UCSD-AML1 (cell line): ENCODE data around the gene UBE2K.
"Not testable (repeated sequence)": the region's sequence is repeated elsewhere in the genome, so short reads cannot be mapped to it uniquely, and the experiment has no call there.

Source experiments
- DNase-seq: peaks from one replicate; lab custom pipeline; 2025; ENCODE audit not compliant: unreplicated experiment; lab: John Stamatoyannopoulos, UW

Gene UBE2K

GRCh38 chr4:39792529-39792928 is 94.6 kb downstream of the UBE2K start:
- no peak for DNase-seq

- not testable (repeated sequence) for DNase-seq
Observed at GRCh38 chr4:39792976-39793375, 95.0 kb downstream of the UBE2K start.

GRCh38 chr4:39802005-39802404 is 104.1 kb downstream of the UBE2K start:
- DNase-seq = no peak

GRCh38 chr4:39808231-39808749 is 110.4 kb downstream of the UBE2K start:
- no peak for DNase-seq

GRCh38 chr4:39812500-39812899 is 114.6 kb downstream of the UBE2K start:
- no peak for DNase-seq

GRCh38 chr4:39813033-39813432 is 115.1 kb downstream of the UBE2K start:
- not testable (repeated sequence) for DNase-seq

GRCh38 chr4:39813761-39814160 is 115.8 kb downstream of the UBE2K start:
- not testable (repeated sequence) for DNase-seq

GRCh38 chr4:39814403-39815185 is 116.7 kb downstream of the UBE2K start:
- DNase-seq = no peak

- DNase-seq = no peak
Observed at GRCh38 chr4:39818646-39819045, 120.7 kb downstream of the UBE2K start.

- DNase-seq = no peak
Observed at GRCh38 chr4:39820186-39820585, 122.2 kb downstream of the UBE2K start.

- DNase-seq = no peak
Observed at GRCh38 chr4:39821951-39822350, 124.0 kb downstream of the UBE2K start.

GRCh38 chr4:39822662-39823061 is 124.7 kb downstream of the UBE2K start:
- DNase-seq = no peak

- no peak for DNase-seq
Observed at GRCh38 chr4:39823191-39823590, 125.3 kb downstream of the UBE2K start.

- DNase-seq = no peak
Observed at GRCh38 chr4:39825090-39825489, 127.2 kb downstream of the UBE2K start.

- no peak for DNase-seq
Observed at GRCh38 chr4:39825741-39826231, 127.8 kb downstream of the UBE2K start.
